ENCODE results near the gene NEK2.
"Not testable (repeated sequence)": the region's sequence is repeated elsewhere in the genome, so short reads cannot be mapped to it uniquely, and the experiment has no call there.

The NEK2 gene

DNA sequence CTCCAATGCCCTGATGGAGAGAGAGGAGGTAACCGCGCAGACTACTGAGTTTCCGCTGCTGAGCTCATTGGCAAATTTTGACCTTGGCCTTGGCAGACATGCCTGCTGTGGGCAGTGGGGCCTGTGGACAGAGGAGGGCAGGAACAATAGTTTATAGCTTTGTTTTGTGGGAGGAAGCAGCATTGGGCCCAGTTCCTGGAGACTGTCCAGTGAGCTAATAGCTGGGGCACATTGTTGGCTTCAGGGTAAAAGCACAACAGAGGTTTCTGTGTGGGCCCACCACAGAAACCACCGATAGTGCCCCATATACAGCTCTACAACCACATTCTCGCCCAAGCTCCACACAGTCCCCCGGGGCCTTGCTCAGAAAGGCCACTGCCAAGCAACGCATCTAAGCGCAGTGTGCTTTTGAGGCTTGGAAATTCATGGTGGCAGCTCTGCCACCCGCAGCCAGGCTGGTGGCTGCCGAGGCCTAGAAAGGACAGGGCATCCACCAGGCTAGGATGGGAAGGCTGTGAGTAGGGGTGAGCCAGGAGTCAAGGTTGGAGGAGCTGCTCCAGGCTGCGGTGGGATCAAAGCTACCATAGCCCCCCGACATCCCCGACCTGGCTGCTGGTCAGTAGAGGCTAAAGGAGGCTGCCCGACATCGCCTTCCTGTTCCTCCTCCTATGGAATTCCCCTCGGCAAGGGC lies 43.2 kb downstream of the NEK2 start:
- no peak for DNase-seq

DNA sequence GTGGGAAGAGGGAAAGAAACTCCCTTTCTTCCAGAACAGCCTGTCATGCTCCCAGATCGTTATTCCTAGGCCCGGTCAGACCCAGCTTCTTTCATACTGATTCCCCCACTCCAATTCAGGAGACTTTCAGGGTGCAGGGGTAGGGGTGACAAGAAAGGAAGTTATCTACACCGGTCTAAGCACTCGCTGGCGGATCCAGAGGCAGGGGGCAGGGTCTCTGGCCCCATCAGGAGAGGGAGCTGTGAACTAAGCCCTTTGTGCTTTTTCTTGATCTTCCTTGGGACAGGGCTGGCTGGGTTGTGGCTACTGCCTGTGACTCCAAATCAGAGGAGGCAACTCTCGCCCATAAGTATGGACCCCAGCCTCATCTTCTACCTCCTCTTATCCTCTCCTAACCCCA lies 44.3 kb downstream of the NEK2 start:
- DNase-seq, result no peak

DNA sequence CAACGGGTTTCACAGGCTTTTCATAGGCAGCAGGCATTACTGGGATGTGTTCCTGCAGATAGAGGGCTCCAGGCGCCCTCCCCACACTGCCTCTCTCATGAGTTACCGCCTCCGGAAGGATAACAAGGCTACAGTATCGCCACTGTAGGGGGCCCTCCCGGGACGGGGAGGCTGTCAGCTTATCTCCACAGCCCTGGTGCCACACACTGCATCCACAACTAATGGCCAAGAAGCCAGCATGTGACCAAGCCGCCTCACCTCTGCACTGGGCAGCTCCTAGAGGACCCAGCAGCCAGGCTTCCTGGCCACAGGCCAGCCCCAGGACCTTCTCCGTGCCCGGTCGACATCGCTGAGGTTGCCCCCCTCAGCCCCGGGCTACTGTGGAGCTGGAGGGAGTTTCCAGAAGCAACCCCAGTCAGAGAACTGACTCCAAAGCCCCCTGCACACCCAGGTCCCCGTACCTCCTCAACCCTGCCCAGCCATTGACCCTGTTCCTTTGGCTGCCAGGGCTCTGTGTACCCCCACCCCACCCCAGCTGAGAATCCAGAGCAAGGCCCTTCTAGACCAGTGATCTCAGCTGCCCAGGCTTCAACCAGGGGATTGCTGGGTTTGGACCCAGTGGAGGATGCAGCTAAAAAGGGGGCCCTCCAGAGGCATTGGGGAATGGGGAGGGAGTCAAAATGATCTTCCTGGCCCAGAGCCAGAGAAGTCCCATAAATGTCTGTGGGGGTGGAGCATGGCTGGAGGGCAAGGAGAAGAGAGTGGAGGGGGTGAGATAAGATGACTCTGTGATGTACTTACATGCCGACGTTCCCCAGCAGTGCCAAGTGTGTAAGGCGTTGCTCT lies 45.0 kb downstream of the NEK2 start:
- DNase-seq, result no peak

DNA sequence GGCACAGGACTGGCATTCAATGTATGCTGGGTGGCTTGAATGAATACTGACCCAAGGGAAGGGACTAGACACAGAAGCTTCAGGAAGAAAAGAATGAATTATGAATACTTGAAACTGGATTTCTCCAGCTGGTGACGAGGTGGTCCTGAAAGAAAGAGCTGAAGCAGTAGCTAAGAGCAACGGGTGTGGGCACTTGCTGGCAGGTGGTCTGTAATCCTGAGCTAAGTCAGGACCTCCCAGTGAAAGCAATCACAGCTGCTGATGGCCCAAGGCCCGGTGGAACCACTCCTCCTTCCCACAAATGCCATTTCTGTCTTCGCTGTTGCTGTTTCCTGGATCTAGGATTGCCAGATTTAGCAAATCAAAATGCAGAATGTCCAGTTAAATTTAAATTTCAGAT lies 47.0 kb downstream of the NEK2 start:
- no peak for DNase-seq

DNA sequence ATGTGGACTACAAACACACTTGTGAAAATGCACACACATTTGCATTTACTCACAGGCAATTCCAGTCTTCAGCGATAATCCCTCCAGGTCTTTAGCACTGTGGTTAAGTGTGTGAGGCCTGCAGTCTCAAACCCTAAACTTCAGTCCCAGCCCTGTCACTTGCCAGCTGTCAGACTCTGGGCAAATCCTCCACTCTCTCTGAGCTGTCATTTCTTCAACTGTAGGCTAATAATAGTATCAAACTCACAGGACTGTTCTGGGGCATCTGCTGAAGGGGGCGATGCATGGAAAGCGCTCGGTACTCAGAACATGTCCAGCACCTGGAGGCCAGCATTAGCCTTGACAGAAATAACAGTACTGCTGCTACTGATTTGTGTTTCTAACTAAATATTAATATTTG lies 48.2 kb downstream of the NEK2 start:
- no peak for DNase-seq

DNA sequence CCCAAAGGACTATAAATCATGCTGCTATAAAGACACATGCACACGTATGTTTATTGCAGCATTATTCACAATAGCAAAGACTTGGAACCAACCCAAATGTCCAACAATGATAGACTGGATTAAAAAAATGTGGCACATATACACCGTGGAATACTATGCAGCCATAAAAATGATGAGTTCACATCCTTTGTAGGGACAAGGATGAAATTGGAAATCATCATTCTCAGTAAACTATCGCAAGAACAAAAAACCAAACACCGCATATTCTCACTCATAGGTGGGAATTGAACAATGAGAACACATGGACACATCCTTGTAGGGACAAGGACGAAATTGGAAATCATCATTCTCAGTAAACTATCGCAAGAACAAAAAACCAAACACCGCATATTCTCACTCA lies 49.6 kb downstream of the NEK2 start:
- DNase-seq, result not testable (repeated sequence)

DNA sequence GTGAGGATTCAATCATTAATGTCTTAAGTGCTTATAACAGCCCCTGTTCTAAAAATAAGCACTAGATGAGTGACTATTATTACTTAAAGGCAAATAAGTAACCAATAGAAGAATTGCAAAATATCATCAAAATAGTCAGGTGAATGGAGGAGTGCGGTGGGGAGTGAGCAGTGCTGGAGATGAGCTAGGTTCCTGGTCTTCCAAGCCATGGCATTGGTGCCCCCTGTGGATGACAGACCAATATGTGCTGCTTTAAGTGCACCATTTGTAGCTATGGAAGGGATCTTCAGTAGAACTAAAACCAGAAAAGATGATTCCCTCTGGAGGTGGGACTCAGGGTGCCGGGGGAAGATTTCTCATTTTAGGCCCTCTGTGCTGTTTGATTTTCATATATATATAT lies 50.4 kb downstream of the NEK2 start:
- peak; percentile 39 for DNase-seq

DNA sequence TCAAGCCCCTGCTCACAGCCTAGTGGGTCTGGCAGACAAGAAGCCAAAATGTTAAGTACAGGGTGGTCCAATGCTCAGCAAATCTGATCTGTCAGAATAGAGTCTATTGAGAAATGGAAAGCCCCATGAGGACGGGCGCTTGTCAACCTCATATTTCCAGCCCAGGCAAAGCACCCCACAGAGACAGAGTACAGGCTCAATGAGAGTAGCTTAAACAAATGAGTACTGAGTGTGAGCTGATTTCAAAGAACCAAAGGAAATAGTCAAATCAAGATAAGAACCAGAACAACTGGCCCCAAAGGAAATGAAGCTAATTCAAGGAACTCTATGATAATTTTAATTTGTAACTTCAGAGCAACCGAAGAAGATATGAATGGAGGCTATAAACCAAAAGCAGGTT lies 51.9 kb downstream of the NEK2 start:
- DNase-seq, result no peak

DNA sequence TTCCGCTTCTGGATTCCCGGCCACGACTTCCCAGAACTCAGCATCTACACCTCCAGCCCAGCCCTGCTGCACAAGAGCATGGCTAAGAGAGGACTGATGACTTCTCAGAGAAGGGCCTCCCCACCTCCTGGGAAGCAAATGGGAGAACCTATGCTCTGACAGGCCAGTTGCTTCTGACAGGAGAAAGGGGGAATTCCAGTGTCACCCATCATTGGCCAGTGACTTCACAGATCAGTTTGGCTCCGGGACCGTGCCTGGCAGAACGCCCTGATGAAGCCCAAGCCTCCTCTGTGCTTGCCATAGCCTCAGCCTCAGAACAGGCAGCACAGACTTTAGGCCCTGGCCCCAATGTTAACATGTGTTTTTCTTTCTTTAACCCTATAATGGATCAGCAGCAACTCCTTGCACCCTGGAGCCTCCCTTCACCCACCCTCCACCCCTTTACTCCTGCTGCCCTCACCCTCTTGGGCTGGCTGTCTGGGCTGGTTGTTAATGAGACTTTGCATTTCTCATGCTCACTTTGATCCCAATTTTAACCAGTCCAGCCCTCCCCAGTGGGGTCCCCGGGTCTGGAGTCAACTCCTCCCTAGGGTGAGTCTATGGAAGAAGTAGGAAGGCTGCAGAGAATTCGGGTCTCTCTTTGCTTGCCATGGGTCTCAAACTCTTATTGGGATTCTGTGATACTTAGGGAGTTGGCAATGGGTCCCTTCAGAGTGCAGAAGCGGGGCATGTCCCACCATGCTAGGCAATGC lies 53.8 kb downstream of the NEK2 start:
- DNase-seq, result no peak

DNA sequence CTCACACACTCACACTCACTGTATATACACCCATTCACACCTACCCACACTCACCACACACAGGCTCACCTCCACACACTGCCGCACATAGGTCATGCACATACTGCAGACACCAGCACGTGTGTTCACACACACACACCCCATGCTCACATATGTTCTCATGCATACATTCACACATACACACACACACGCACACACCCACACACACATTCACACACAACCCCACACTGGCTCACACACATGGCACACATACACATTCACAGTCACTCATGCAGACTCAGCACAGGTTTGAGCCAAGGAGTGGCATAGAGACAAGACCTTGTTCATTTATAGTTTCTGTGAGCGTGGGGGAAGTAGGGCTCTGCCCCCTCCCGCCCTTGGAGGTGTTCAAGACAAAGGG lies 55.3 kb downstream of the NEK2 start:
- no peak for DNase-seq

DNA sequence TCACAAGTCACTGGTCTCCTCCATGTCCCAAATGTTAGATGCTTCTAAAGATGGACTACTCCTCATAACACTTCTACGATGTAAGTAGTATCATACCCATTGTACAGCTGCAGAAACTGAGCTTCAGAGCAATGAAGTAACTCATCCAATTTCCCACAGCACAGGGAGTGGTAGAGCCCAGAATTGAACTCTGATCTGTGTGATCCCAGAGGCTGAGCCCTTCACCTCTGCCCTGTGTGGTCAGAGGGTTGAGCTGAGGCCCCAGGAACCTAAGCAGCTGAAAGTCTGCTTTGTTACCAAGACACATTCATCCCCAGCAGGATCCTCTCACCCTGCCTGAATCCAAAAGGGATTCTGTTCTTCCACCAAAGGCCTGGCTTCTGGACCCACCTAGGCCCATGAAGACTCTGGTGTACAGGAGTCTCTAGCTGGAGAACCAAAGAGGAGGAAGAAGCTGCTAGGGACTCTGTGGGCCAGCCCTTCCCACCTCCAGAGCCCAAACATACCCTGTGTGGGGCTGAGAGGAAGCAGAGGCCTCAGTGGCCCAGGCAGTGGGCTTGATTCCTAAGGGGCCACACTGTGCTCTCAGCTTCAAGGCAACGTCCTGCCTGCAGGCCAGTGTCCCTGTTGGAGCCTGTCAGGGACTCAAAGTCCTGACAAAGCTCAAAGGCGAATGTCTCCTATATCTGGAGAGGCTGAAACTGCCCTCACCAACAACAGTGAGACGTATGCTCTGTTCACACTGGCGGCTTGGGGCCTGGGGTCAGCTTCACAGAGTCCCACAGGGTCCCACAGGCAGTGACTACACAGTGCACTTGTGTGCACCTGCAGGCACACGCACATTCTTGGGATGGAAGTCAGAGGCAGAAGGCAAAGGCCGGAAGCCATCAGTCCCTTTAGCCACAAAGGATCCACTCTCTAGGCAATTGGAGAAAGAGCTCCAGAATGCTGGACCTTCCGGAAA lies 56.1 kb downstream of the NEK2 start:
- no peak for DNase-seq

DNA sequence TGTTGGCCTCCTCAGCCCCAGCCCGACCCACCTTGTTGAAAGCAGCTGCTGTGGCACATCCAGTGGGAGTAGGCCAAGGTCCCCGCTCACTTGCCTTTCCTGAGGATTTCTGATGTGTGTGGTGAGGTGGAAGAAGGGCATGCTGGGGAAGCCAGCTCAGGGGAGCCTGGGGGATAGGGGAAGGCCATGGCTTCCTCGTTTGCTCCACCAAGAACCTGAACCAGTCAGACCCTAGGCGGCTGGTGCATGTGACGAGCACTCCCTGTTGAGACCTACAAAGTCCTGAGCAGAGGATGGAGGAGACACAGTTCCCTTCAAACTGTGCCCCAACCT lies 58.5 kb downstream of the NEK2 start:
- DNase-seq, result no peak

DNA sequence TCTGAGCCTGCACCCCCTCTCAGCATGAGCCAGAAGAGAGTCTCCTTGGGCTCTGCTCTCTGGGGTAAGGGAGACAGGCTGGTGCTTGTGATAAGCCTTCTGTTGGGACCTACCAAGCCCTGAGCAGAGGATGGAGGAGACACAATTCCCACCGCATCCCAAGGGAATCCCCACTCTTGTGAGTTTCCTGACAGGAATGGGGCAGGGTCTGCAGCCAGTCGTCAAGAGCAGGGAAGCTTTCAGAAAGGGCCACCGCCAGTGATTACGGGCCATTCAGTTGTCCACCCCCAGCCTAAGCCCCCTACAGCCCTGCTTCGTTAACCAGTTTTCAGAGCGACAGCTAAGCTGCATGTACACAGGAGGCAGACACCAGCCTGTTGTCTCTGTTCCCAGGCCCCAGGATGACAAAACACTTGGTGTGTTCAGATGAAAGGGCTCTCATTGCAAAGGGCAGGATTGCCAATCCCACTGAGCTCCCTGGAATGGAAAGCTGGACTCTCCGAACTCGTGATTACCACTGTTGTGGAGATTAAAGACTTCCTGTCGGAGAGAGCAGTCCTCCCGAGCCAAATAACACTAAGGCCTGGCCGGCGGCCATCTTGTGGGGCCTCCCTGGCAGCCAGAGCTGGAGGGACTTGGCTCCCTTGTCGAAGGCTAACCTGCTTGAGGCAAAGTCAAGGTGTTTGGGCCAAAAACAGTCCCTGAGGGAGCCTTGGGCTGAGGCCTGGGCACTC lies 59.0 kb downstream of the NEK2 start:
- DNase-seq, result no peak

DNA sequence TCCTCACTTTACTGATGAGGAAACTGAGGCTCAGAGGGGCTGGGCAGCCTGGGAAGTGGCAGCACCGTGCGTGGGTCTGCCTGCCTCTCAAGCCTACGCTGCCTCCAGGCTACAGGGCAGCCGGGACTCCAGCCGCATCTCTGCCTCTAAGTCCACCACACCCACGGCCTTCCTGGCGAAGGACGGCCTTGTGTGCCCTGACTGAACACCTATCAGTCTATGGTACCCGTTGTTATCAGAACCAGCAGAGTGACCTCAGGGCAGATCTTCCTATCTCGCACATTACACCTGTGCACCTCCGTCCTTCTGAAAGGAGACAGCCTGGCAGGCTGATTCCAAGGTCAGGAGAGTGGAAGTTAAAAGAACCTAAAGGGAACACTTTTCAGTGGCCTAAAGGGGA lies 60.8 kb downstream of the NEK2 start:
- DNase-seq, result no peak

DNA sequence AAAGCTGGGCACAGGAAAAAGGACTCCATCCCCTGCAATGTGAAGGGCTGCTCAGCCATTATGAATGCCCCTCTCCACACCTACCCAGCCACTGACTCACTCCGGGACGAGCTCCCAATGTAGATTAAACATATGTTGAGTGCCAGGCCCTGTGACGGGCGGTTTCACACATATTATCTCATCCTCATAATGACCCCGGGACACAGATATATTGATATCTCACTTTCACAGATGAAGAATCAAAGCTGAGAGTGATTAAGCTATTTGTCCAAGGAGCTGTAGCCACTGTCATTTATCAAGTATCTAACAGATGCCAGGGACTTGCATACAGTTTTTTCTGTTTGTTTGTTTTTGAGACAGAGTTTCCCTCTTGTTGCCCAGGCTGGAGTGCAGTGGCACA lies 61.5 kb downstream of the NEK2 start:
- DNase-seq, result no peak

DNA sequence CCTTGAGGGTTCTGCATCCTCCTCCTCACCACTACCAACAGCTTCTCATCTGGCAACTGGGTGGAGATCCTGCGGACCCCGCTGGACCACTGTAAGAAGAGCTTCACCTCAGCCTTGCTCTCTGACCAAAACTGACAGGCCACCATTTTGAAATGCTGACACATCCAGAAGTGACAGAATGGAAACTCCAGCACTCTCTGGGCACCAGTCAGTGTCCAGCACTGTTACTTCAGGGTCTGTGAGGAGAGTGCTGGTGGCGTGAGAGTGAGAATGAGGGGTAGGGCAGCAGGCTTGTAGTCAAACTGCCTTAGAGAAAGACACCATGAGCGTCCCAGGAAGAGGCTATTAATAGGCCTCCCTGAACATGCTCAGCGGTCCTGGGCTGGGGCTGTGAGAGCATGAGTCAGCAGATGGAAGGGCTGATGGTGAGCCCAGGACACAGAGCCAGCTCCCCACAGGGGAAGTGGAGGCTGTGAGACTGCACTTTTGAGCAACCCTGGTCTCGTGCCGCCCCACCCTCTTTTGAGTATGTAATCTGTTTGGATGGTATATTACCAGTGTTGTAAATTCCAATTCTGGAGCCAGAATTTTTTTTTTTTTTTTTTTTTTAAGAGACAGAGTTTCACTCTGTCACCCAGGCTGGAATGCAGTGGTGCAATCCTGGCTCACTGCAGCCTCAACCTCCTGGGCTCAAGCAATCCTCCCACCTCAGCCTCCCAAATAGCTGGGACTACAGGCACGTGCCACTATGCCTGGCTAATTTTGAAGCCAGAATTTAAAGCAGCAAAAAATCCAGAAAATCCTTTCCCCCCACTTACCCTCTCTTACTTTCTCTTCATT lies 62.1 kb downstream of the NEK2 start:
- peak; percentile 2 for DNase-seq

DNA sequence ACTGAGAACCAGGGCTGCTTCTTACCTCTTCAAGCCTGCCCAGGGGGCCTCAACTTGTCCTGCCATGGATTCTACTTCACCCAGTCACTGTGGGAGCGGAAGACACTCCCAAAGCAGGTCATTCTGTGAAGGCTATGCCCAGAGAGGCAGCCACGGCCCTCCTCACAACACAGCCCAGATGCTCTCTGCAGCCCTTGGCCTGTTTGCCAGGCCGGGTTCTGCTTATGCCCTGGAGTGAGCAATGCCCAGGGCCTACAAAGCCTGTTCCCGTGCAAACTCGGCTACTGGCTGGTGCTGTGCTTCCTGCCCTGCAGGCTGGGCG lies 62.7 kb downstream of the NEK2 start:
- DNase-seq, result no peak

All from CD4-positive, alpha-beta T cell treated with Interleukin-4 for 4 hours (primary cell).